HCT116 (cell line): Measurements from ENCODE around the gene LRRC7. TPM values are rescaled to one million over a fixed set of nuclear protein-coding genes. Genes with fewer than 3 reads are reported as not detected.

Experiments used
- ATAC-seq: fragments of 200-7000 bp; cut with Tn5 transposase; 2 replicates; pipeline ENCODE4 v1.9.1; 2020; ENCODE audit warnings: mild to moderate bottlenecking, moderate library complexity
- BruUV-seq: library from RNA; stranded (reverse); fragments of 400-500 nt; replicated peaks from 2 replicates; lab custom pipeline; 2021; lab: Mats Ljungman, UMichigan
- CTCF ChIA-PET: fragments of 300-600 bp; sonication (Branson Sonifier 250); formaldehyde crosslinking; loops from one replicate; lab custom pipeline; 2021; ENCODE audit warnings: antibody characterized with exemption; lab: Charles Lee
- POLR2A ChIA-PET: fragments of 300-600, 350-600 bp; sonication (Branson Sonifier 250); formaldehyde crosslinking; loops from one replicate; lab custom pipeline; 2021; ENCODE audit warnings: antibody characterized with exemption; lab: Charles Lee
- RAD21 ChIA-PET, 2 experiments: fragments of 300-600 bp; sonication (Branson Sonifier 250); formaldehyde crosslinking; loops; one replicate each; lab custom pipeline; 2023; ENCODE audit warnings: low total read pairs in 2 of 2; ENCODE audit not compliant: uncharacterized antibody in 2 of 2, unreplicated experiment in 2 of 2, low non-redundant PET in 1 of 2; lab: Charles Lee
- DNase-seq: peaks from one replicate; pipeline ENCODE4 v3.0.0-alpha.2; 2010; ENCODE audit warnings: low read depth, low spot score
- H2AFZ ChIP-seq: fragments of 200-600 bp; shearing (Covaris generic), sonication (generic); 2 replicates; pipeline ENCODE4 v1.6.1; 2017; ENCODE audit warnings: low read depth, mixed run types, mixed read lengths, antibody characterized with exemption, low read length; ENCODE audit not compliant: poor library complexity, severe bottlenecking
- H3K27ac ChIP-seq: 2 replicates; pipeline ENCODE4 v1.5.1; 2012; ENCODE audit warnings: low read depth, low read length
- H3K27me3 ChIP-seq: fragments of 200-600 bp; sonication (generic); 2 replicates; pipeline ENCODE4 v1.6.1; 2016; ENCODE audit warnings: mixed run types, low read length, mixed read lengths; ENCODE audit not compliant: insufficient read depth
- H3K36me3 ChIP-seq, 2 experiments: fragments of 200-500 bp in 1 of 2; fragments of 200-600 bp in 1 of 2; sonication (Bioruptor generic) in 1 of 2; sonication (generic) in 1 of 2; 2 replicates each; pipeline versions ENCODE4 v1.5.1 to v1.6.1; 2014 to 2016; ENCODE audit warnings: low read length in 2 of 2, inconsistent platforms in 1 of 2, mixed read lengths in 1 of 2, mixed run types in 1 of 2; ENCODE audit not compliant: insufficient read depth in 2 of 2, control insufficient read depth in 1 of 2
- H3K4me1 ChIP-seq, 2 experiments: fragments of 200-600 bp in 1 of 2; sonication (generic) in 1 of 2; 2 replicates each; pipeline versions ENCODE4 v1.5.1 to v1.6.1; 2012 to 2017; ENCODE audit warnings: low read length in 2 of 2, inconsistent platforms in 1 of 2, mild to moderate bottlenecking in 1 of 2, mixed read lengths in 1 of 2, mixed run types in 1 of 2, moderate library complexity in 1 of 2; ENCODE audit not compliant: insufficient read depth in 2 of 2, control insufficient read depth in 1 of 2
- H3K4me2 ChIP-seq: fragments of 200-600 bp; sonication (generic); 2 replicates; pipeline ENCODE4 v1.6.1; 2017; ENCODE audit warnings: mixed run types, low read length, mixed read lengths
- H3K4me3 ChIP-seq, 2 experiments: fragments of 200-600 bp in 1 of 2; sonication (generic) in 1 of 2; replicated peaks in 1 of 2; 2 replicates each; pipeline ENCODE4 v1.5.1; 2011 to 2016; ENCODE audit warnings: low read length in 2 of 2, control low read depth in 1 of 2, low read depth in 1 of 2, mild to moderate bottlenecking in 1 of 2, mixed read lengths in 1 of 2, mixed run types in 1 of 2
- H3K79me2 ChIP-seq: fragments of 200-600 bp; sonication (generic); 2 replicates; pipeline ENCODE4 v1.6.1; 2017; ENCODE audit warnings: mild to moderate bottlenecking, mixed run types, low read length, moderate library complexity, mixed read lengths; ENCODE audit not compliant: insufficient read depth
- H3K9ac ChIP-seq: fragments of 200-600 bp; sonication (generic); 2 replicates; pipeline ENCODE4 v1.6.1; 2016; ENCODE audit warnings: low read length, mixed read lengths
- H3K9me2 ChIP-seq: fragments of 200-600 bp; sonication (generic), shearing (Covaris generic); 2 replicates; pipeline ENCODE4 v1.6.1; 2017; ENCODE audit warnings: mixed run types, mild to moderate bottlenecking, moderate library complexity; ENCODE audit not compliant: insufficient read depth
- H3K9me3 ChIP-seq, 2 experiments: fragments of 200-500 bp in 1 of 2; fragments of 200-600 bp in 1 of 2; sonication (Bioruptor generic) in 1 of 2; sonication (generic) in 1 of 2; 2 replicates each; pipeline ENCODE4 v1.6.1; 2014 to 2017; ENCODE audit warnings: low read length in 2 of 2, mixed read lengths in 2 of 2, inconsistent platforms in 1 of 2, low read depth in 1 of 2, mild to moderate bottlenecking in 1 of 2, mixed run types in 1 of 2, moderate library complexity in 1 of 2; ENCODE audit not compliant: control insufficient read depth in 1 of 2, insufficient read depth in 1 of 2
- H4K20me1 ChIP-seq: fragments of 200-600 bp; sonication (generic), shearing (Covaris generic); 2 replicates; pipeline ENCODE4 v1.6.1; 2017; ENCODE audit warnings: mixed run types, mild to moderate bottlenecking, moderate library complexity; ENCODE audit not compliant: insufficient read depth
- CBX3 ChIP-seq: IDR thresholded peaks from 2 replicates; pipeline ENCODE4 v1.6.1; 2012; ENCODE audit warnings: low read depth
- EGR1 ChIP-seq: IDR thresholded peaks from 2 replicates; pipeline ENCODE4 v1.6.1; 2012; ENCODE audit warnings: low read depth
- ELF1 ChIP-seq: IDR thresholded peaks from 2 replicates; pipeline ENCODE4 v1.6.1; 2012; ENCODE audit warnings: low read depth, borderline replicate concordance
- EZH2phosphoT487 ChIP-seq: fragments of 200-600 bp; IDR thresholded peaks from 2 replicates; pipeline ENCODE4 v1.6.1; 2018; ENCODE audit warnings: antibody characterized with exemption, borderline replicate concordance
- JUND ChIP-seq: IDR thresholded peaks from 2 replicates; pipeline ENCODE4 v1.6.1; 2012
- POLR2A ChIP-seq: IDR thresholded peaks from 2 replicates; pipeline ENCODE4 v1.7.0; 2011; ENCODE audit warnings: borderline replicate concordance; ENCODE audit not compliant: insufficient read depth, insufficient read length; ENCODE audit errors: extremely low read depth
- POLR2AphosphoS5 ChIP-seq: IDR thresholded peaks from 2 replicates; pipeline ENCODE4 v1.6.1; 2011; ENCODE audit warnings: mild to moderate bottlenecking, low read depth, low read length, moderate library complexity
- RAD21 ChIP-seq: IDR thresholded peaks from 2 replicates; pipeline ENCODE4 v1.6.1; 2012; ENCODE audit warnings: low read depth, mild to moderate bottlenecking
- SIN3A ChIP-seq: IDR thresholded peaks from 2 replicates; pipeline ENCODE4 v1.6.1; 2012; ENCODE audit warnings: low read depth
- SP1 ChIP-seq: IDR thresholded peaks from 2 replicates; pipeline ENCODE4 v1.6.1; 2012; ENCODE audit warnings: low read depth
- TCF7L2 ChIP-seq: IDR thresholded peaks from 2 replicates; pipeline ENCODE4 v1.7.0; 2011; ENCODE audit warnings: borderline replicate concordance, inconsistent platforms; ENCODE audit not compliant: insufficient read depth, insufficient read length; ENCODE audit errors: extremely low read depth
- YY1 ChIP-seq: IDR thresholded peaks from 2 replicates; pipeline ENCODE4 v1.6.1; 2011; ENCODE audit warnings: low read length, low read depth, moderate library complexity, mild to moderate bottlenecking; ENCODE audit not compliant: insufficient replicate concordance; ENCODE audit errors: extremely low read depth
- ZFX ChIP-seq: fragments of 450-650 bp; IDR thresholded peaks from 2 replicates; pipeline ENCODE4 v1.6.1; 2017
- intact Hi-C: fragments of 100-400 bp; cut with micrococcal nuclease; formaldehyde crosslinking; loops from 2 replicates; pipeline ENCODE4 v1.10.0; 2022
- total RNA-seq: library from RNA; stranded (reverse); gene quantifications from one replicate; pipeline ENCODE4 v1.2.1, GENCODE V29; 2021; ENCODE audit not compliant: unreplicated experiment
- TF ChIP-seq, protein P1 (sequence below): IDR thresholded peaks from 2 replicates; pipeline ENCODE4 v1.6.1; 2012

Gene LRRC7
- total RNA-seq, 1 experiment from 2014 or later = not detected

DNA sequence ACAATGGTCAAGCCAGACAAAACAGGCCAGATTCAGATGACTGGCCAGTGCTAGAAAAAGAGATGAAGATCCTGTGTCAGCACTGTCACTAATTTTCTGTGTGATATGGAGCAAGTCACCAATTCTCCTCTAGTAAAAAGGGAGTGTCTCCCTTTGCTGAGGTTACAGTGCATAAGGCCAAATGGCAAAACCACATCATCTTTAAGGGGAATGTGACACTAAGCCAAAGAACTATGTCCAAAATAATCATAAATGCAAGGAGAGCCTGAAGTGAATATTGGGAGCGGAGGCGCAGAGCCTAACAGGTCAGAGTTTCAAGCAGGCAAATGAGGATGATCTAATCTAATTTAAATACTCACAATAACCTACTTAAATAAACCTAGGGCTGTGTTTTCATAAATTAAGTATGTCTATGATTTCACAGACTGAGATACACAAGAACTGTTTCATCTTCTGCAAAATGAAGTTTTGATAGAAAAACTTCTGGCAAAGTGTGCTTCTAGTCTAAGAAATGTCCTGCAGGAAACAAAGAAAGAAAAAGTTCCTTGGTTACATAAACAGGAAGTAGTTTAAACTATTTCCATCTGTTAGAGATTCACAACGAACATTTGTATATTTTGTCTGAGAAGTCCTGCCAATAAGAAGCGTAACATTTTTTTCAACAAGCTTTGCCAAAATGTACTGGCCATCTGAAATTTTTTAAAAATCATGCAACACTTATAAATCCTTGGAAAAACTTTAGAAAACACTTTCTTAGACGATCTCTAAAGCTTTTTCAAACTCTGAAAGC is 347.4 kb downstream of the LRRC7 start:
- no peak overlapping the region for H3K4me3 ChIP-seq
- no peaks in the 10 kb centered on the region for H3K9me3 ChIP-seq
- H3K9me2 ChIP-seq = no peaks in the 10 kb centered on the region
- no TSS peak for BruUV-seq
- H3K4me1 ChIP-seq = no peaks in the 10 kb centered on the region
- ATAC-seq (no peak), DNase-seq (no peak)
- H3K27ac ChIP-seq = no peak overlapping the region
- H3K27me3 ChIP-seq = no peaks in the 10 kb centered on the region
- intact Hi-C loops = no loop called here
- ChIA-PET RAD21 (no interaction called here), CTCF (no interaction called here), POLR2A (no interaction called here)
- no peak overlapping the region for H3K9ac ChIP-seq
- H2AFZ ChIP-seq = no peak overlapping the region
- no peaks in the 10 kb centered on the region for H3K79me2 ChIP-seq
- H3K36me3 ChIP-seq = no peaks in the 10 kb centered on the region
- no peaks in the 10 kb centered on the region for H4K20me1 ChIP-seq
- H3K4me2 ChIP-seq = no peak overlapping the region
- TF ChIP-seq YY1 (no peak), JUND (no peak), EZH2phosphoT487 (no peak), ELF1 (no peak), EGR1 (no peak)

DNA sequence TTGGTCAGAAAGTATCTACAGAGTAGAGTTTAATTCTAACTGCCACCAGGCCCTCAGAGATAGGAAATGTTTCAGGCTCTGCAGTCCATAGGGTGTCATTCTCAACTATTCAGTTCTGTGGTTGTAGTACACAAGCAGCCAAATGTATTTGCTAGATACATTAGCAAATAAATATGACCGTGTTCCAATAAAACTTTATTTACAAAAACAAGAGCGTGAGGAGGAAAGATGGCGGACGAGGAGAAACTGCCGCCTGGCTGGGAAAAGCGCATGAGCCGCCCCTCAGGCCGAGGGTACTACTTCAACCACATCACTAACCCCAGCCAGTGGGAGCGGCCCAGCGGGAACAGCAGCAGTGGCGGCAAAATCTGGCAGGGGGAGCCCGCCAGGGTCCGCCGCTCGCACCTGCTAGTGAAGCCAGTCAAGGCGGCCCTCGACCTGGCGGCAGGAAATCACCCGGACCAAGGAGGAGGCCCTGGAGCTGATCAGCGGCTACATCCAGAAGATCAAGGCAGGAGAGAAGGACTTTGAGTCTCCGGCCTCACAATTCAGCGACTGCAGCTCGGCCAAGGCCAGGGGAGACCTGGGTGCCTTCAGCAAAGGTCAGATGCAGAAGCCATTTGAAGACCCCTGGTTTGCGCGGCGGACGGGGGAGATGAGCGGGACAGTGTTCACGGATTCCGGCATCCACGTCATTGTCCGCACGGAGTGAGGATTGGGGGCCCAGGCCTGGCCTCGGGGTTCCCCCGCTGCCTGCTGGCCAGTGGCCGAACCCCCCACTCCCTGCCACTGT is 351.6 kb downstream of the LRRC7 start:
- no TSS peak for BruUV-seq
- no peaks in the 10 kb centered on the region for H3K9me3 ChIP-seq
- no peak for ATAC-seq
- TF ChIP-seq RAD21 (no peak), POLR2A (no peak), SP1 (no peak), ZFX (no peak), TCF7L2 (no peak), CBX3 (no peak), SIN3A (no peak), POLR2AphosphoS5 (no peak)
- TF ChIP-seq, protein P1, sequence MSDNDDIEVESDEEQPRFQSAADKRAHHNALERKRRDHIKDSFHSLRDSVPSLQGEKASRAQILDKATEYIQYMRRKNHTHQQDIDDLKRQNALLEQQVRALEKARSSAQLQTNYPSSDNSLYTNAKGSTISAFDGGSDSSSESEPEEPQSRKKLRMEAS = no peak
- H3K4me2 ChIP-seq = no peak overlapping the region
- no peak overlapping the region for H3K9ac ChIP-seq
- no peaks in the 10 kb centered on the region for H3K27me3 ChIP-seq
- CTCF ChIA-PET = no interaction called here
- no peak for DNase-seq
- no peaks in the 10 kb centered on the region for H3K36me3 ChIP-seq
- H3K4me3 ChIP-seq = no peak overlapping the region
- no peaks in the 10 kb centered on the region for H3K4me1 ChIP-seq
- H2AFZ ChIP-seq = no peak overlapping the region
- RAD21 ChIA-PET = no interaction called here
- H4K20me1 ChIP-seq = no peaks in the 10 kb centered on the region
- H3K9me2 ChIP-seq = no peaks in the 10 kb centered on the region
- intact Hi-C loops = no loop called here
- POLR2A ChIA-PET = no interaction called here
- H3K79me2 ChIP-seq = no peaks in the 10 kb centered on the region
- H3K27ac ChIP-seq = no peak overlapping the region
